Measurements from ENCODE around the gene CUL1. TPM values are rescaled to one million over a fixed set of nuclear protein-coding genes. Genes with fewer than 3 reads are reported as not detected.

CUL1 gene
- total RNA-seq, 1 donor from 2014 or later, result 38.5 TPM

- intact Hi-C loops (cut with DNase I), result no loop called here
- Histone ChIP-seq H3K4me1 (no peaks in the 10 kb centered on the region), H3K27ac (no peak overlapping the region), H3K36me3 (peaks cover 0 to 14% of the 10 kb centered on the region in 2 donors), H3K4me3 (no peak overlapping the region), H3K27me3 (no peaks in the 10 kb centered on the region), H3K9me3 (no peaks in the 10 kb centered on the region)
- TF ChIP-seq, protein P1, sequence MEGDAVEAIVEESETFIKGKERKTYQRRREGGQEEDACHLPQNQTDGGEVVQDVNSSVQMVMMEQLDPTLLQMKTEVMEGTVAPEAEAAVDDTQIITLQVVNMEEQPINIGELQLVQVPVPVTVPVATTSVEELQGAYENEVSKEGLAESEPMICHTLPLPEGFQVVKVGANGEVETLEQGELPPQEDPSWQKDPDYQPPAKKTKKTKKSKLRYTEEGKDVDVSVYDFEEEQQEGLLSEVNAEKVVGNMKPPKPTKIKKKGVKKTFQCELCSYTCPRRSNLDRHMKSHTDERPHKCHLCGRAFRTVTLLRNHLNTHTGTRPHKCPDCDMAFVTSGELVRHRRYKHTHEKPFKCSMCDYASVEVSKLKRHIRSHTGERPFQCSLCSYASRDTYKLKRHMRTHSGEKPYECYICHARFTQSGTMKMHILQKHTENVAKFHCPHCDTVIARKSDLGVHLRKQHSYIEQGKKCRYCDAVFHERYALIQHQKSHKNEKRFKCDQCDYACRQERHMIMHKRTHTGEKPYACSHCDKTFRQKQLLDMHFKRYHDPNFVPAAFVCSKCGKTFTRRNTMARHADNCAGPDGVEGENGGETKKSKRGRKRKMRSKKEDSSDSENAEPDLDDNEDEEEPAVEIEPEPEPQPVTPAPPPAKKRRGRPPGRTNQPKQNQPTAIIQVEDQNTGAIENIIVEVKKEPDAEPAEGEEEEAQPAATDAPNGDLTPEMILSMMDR (IDR thresholded peaks at IDR 0.05), result no peak
- TF ChIP-seq POLR2AphosphoS5 (IDR thresholded peaks at IDR 0.05; ENCODE audit: insufficient read depth in 1 of 2, low read depth in 1 of 2) (no peak), POLR2A (IDR thresholded peaks at IDR 0.05) (no peak)
- DNase-seq (ENCODE audit: extremely low spot score in 2 of 2), result no peak
These were observed 107.5 kb downstream of the CUL1 start for GRCh38 chr7:148806187-148806586.

DNA sequence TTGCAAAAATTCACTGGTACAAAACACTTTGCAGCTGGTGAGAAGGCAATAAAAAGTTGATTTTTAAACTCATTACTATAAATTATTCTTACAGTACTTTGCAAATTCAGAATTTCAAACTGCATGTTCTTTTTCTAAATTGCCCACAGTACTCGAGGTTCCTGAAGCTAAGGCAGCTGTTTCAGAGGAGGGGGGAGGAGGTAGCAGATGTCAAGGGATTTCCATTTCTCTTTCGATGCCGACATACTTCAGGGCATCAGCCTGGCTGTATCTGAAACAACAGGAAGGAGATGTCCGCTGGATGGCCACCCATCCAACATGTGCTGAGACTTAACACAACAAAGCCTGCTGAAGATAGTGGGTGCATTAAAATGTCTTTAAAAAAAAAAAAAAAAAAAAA is 108.7 kb downstream of the CUL1 start:
- no peaks in the 10 kb centered on the region for H3K9me3 ChIP-seq
- no peak for DNase-seq (ENCODE audit: extremely low spot score in 2 of 2)
- no peak overlapping the region for H3K4me3 ChIP-seq
- H3K36me3 ChIP-seq, result peaks cover 0 to 4% of the 10 kb centered on the region in 2 donors
- intact Hi-C loops (cut with DNase I), result no loop called here
- H3K27me3 ChIP-seq, result no peaks in the 10 kb centered on the region
- no peak overlapping the region for H3K27ac ChIP-seq
- no peaks in the 10 kb centered on the region for H3K4me1 ChIP-seq
- TF ChIP-seq POLR2A (IDR thresholded peaks at IDR 0.05) (no peak), POLR2AphosphoS5 (IDR thresholded peaks at IDR 0.05; ENCODE audit: insufficient read depth in 1 of 2, low read depth in 1 of 2) (no peak)
- TF ChIP-seq, protein P1 (IDR thresholded peaks at IDR 0.05), result no peak

GRCh38 chr7:148809856-148810255 is 111.2 kb downstream of the CUL1 start:
- Histone ChIP-seq H3K27me3 (no peaks in the 10 kb centered on the region), H3K27ac (no peak overlapping the region), H3K4me1 (no peaks in the 10 kb centered on the region), H3K9me3 (no peaks in the 10 kb centered on the region), H3K4me3 (no peak overlapping the region), H3K36me3 (peaks cover 0 to 7% of the 10 kb centered on the region in 2 donors)
- DNase-seq (ENCODE audit: extremely low spot score in 2 of 2), result no peak
- TF ChIP-seq, protein P1 (IDR thresholded peaks at IDR 0.05), result no peak
- TF ChIP-seq POLR2A (IDR thresholded peaks at IDR 0.05), result no peak
- TF ChIP-seq POLR2AphosphoS5 (IDR thresholded peaks at IDR 0.05; ENCODE audit: insufficient read depth in 1 of 2, low read depth in 1 of 2), result no peak
- intact Hi-C loops (cut with DNase I), result no loop called here

DNA sequence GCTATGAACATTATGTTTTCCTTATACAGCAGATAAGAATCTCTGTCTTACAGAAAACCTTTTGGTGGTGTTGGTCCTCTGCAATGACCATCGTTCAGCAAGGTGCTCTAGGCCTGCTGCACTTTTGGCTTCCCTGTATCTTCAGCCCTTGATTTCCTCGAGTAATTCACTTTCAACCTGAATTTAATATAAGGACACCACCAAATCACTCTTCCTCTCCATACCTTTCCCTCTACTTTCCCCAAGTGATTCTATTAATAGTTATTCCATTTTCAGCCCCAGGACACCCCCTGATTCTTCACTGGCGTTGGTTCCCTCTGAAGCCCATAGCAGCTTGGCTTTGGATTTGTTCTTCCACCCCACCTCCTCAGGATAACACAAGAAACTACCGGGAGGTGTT is 113.2 kb downstream of the CUL1 start:
- H3K4me3 ChIP-seq, result no peak overlapping the region
- DNase-seq (ENCODE audit: extremely low spot score in 2 of 2), result no peak
- H3K36me3 ChIP-seq, result peaks cover 0 to 7% of the 10 kb centered on the region in 2 donors
- H3K27me3 ChIP-seq, result no peaks in the 10 kb centered on the region
- TF ChIP-seq POLR2A (IDR thresholded peaks at IDR 0.05) (no peak), POLR2AphosphoS5 (IDR thresholded peaks at IDR 0.05; ENCODE audit: insufficient read depth in 1 of 2, low read depth in 1 of 2) (no peak)
- TF ChIP-seq, protein P1 (IDR thresholded peaks at IDR 0.05), result no peak
- H3K9me3 ChIP-seq, result no peaks in the 10 kb centered on the region
- intact Hi-C loops (cut with DNase I), result no loop called here
- H3K27ac ChIP-seq, result no peak overlapping the region
- H3K4me1 ChIP-seq, result no peaks in the 10 kb centered on the region

DNA sequence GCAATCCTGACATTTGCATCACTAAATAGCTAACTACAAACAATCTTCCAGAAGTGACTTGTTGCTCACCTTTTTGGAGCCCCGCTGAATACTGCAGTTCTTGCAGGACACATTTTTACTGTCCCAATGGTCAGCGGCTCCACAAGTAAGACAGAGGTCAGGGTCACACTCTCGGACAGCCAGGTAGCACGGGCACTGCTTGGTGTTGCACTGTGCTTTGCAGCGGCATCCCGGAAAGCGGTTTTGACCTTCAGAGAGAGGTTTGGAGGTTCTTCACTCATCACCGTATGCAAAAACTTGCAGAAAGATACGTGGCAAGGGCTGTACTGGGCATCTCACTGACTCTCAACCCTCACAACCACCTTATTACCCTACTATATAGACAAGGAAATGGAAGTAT is 115.2 kb downstream of the CUL1 start:
- Histone ChIP-seq H3K4me3 (no peak overlapping the region), H3K4me1 (no peaks in the 10 kb centered on the region), H3K36me3 (peaks cover 0 to 6% of the 10 kb centered on the region in 2 donors), H3K9me3 (no peaks in the 10 kb centered on the region), H3K27ac (no peak overlapping the region), H3K27me3 (no peaks in the 10 kb centered on the region)
- intact Hi-C loops (cut with DNase I), result no loop called here
- DNase-seq (ENCODE audit: extremely low spot score in 2 of 2), result no peak
- TF ChIP-seq POLR2A (IDR thresholded peaks at IDR 0.05) (no peak), POLR2AphosphoS5 (IDR thresholded peaks at IDR 0.05; ENCODE audit: insufficient read depth in 1 of 2, low read depth in 1 of 2) (no peak)
- TF ChIP-seq, protein P1 (IDR thresholded peaks at IDR 0.05), result no peak
